ENCODE measurements around the gene SLC2A13. TPM values are rescaled to one million over a fixed set of nuclear protein-coding genes. Genes with fewer than 3 reads are reported as not detected.

SLC2A13 gene
- total and polyA plus RNA-seq, 4 experiments from 2014 or later, result 2.3 to 6.1 (median 4.2) TPM

DNA sequence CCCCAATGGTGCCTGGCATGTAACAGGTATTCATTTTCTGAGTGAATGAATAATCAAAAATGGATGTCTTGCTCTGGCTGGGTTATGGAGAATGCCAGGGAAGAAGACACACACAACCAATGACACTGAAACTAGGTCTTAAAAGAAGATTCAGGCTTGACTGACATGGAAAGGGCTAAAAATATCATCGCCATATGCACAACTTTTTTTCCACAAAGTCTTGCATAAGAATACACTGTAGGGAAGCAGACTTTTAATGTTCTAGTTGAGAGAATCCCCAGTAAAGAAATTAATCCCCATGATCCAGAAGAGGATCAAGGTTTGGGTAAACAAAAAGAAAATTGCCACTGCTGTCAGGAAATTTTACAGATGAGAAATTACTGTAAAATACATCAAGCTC lies 116.4 kb downstream of the SLC2A13 start:
- intact Hi-C loops (cut with micrococcal nuclease), result no loop called here

GRCh38 chr12:39988574-39988973 lies 117.3 kb downstream of the SLC2A13 start:
- no peak overlapping the region for H3K4me3 ChIP-seq (ENCODE audit: low read length in 2 of 2)
- Mint-ChIP-seq H3K4me3 (no peak overlapping the region), H3K9me3 (no peaks in the 10 kb centered on the region), H3K4me1 (peaks cover 3 to 8% (median 7%) of the 10 kb centered on the region in 4 donors), H3K27ac (peak overlapping the region in 2 of 7 donors; percentile 24 to 45), H3K36me3 (no peaks in the 10 kb centered on the region), H3K27me3 (no peaks in the 10 kb centered on the region)
- intact Hi-C loops (cut with micrococcal nuclease), result no loop called here
- H3K27ac ChIP-seq (ENCODE audit: low read depth, low read length), result no peak overlapping the region
- DNase-seq, result no peak
- ChIA-PET CTCF (ENCODE audit: partially characterized antibody) (interaction anchor here (3.0 kb wide), 1 partner anchor 23 kb away, joined by 9 read pairs; no protein-coding TSS in a partner anchor), POLR2A (ENCODE audit: partially characterized antibody) (no interaction called here)
- H3K27me3 ChIP-seq (ENCODE audit: insufficient read depth, low read length), result no peaks in the 10 kb centered on the region
- no peaks in the 10 kb centered on the region for H3K4me1 ChIP-seq (ENCODE audit: insufficient read depth, low read length)
- H3K9me3 ChIP-seq (ENCODE audit: control insufficient read depth in 1 of 2, low read length in 2 of 2), result no peaks in the 10 kb centered on the region
- H3K36me3 ChIP-seq (ENCODE audit: insufficient read depth, low read length), result no peaks in the 10 kb centered on the region

More for the DNA sequence above, 116.4 kb downstream of the SLC2A13 start:
- H3K9me3 Mint-ChIP-seq, result no peaks in the 10 kb centered on the region
- no peaks in the 10 kb centered on the region for H3K27me3 ChIP-seq (ENCODE audit: insufficient read depth, low read length)
- no peaks in the 10 kb centered on the region for H3K36me3 ChIP-seq (ENCODE audit: insufficient read depth, low read length)
- H3K27ac ChIP-seq (ENCODE audit: low read depth, low read length), result no peak overlapping the region
- H3K4me3 ChIP-seq (ENCODE audit: low read length in 2 of 2), result no peak overlapping the region
- CTCF ChIA-PET (ENCODE audit: partially characterized antibody), result interaction anchor here (1.0 to 2.7 kb wide), 3 partner anchors 119 to 673 kb away, joined by 3 to 15 read pairs (median 9); no protein-coding TSS in a partner anchor
- no peaks in the 10 kb centered on the region for H3K9me3 ChIP-seq (ENCODE audit: control insufficient read depth in 1 of 2, low read length in 2 of 2)
- no peak for DNase-seq
- H3K4me3 Mint-ChIP-seq, result no peak overlapping the region
- no peaks in the 10 kb centered on the region for H3K36me3 Mint-ChIP-seq
- peaks cover 3 to 8% (median 7%) of the 10 kb centered on the region in 4 donors for H3K4me1 Mint-ChIP-seq
- POLR2A ChIA-PET (ENCODE audit: partially characterized antibody), result no interaction called here
- H3K4me1 ChIP-seq (ENCODE audit: insufficient read depth, low read length), result no peaks in the 10 kb centered on the region
- no peak overlapping the region for H3K27ac Mint-ChIP-seq
- no peaks in the 10 kb centered on the region for H3K27me3 Mint-ChIP-seq

DNA sequence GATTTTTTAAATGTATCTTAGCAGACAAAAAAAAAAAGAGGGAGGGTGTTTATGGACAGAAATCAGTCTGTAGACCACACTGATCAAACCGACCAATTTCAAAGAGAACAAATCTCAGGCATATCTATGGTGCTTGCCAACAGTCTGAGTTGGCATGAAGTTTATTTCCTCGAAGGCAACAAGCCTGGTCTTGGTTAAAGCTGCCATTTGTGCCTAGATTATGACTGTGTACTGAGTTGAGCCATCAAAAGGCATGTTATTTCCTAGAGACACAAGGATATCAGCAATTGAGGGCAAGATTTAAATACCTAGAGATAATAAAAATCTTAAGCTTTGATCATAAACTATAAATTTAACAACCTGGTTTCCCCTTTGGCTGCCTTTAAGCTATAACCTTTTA lies 119.2 kb downstream of the SLC2A13 start:
- Mint-ChIP-seq H3K27me3 (no peaks in the 10 kb centered on the region), H3K36me3 (no peaks in the 10 kb centered on the region), H3K4me1 (peaks cover 3 to 8% (median 7%) of the 10 kb centered on the region in 4 donors), H3K4me3 (no peak overlapping the region), H3K27ac (no peak overlapping the region), H3K9me3 (no peaks in the 10 kb centered on the region)
- H3K9me3 ChIP-seq (ENCODE audit: control insufficient read depth in 1 of 2, low read length in 2 of 2), result no peaks in the 10 kb centered on the region
- no peak overlapping the region for H3K4me3 ChIP-seq (ENCODE audit: low read length in 2 of 2)
- POLR2A ChIA-PET (ENCODE audit: partially characterized antibody), result no interaction called here
- no peaks in the 10 kb centered on the region for H3K27me3 ChIP-seq (ENCODE audit: insufficient read depth, low read length)
- no peaks in the 10 kb centered on the region for H3K36me3 ChIP-seq (ENCODE audit: insufficient read depth, low read length)
- no peak overlapping the region for H3K27ac ChIP-seq (ENCODE audit: low read depth, low read length)
- CTCF ChIA-PET (ENCODE audit: partially characterized antibody), result interaction anchor here (0.6 to 3.0 kb wide), 3 partner anchors 9 to 543 kb away, joined by 3 to 9 read pairs (median 3); no protein-coding TSS in a partner anchor
- no peaks in the 10 kb centered on the region for H3K4me1 ChIP-seq (ENCODE audit: insufficient read depth, low read length)
- DNase-seq, result no peak
- intact Hi-C loops (cut with micrococcal nuclease), result no loop called here

DNA sequence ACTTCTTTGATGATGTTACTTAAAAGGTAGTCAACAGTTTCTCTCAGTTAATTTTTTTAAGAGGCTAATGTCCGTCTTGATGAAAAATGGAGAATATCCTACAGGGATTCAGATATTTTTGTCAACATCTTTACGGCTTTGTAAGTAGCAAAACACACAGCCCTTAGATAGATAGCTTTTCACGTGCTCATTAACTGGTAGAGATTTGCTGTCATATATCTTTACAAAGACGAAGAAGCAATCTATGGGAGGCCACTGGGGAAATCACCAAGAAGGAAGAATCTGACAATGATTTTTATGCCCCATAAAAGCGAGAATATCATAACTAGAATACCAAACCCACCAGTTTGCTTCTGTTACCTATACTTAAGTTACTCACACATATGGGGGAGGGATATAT lies 121.2 kb downstream of the SLC2A13 start:
- Mint-ChIP-seq H3K4me1 (peaks cover 0 to 7% (median 4%) of the 10 kb centered on the region in 4 donors), H3K27me3 (no peaks in the 10 kb centered on the region), H3K27ac (no peak overlapping the region), H3K36me3 (no peaks in the 10 kb centered on the region), H3K4me3 (no peak overlapping the region), H3K9me3 (no peaks in the 10 kb centered on the region)
- CTCF ChIA-PET (ENCODE audit: partially characterized antibody), result no interaction called here
- H3K4me1 ChIP-seq (ENCODE audit: insufficient read depth, low read length), result no peaks in the 10 kb centered on the region
- no peaks in the 10 kb centered on the region for H3K36me3 ChIP-seq (ENCODE audit: insufficient read depth, low read length)
- no peaks in the 10 kb centered on the region for H3K9me3 ChIP-seq (ENCODE audit: control insufficient read depth in 1 of 2, low read length in 2 of 2)
- intact Hi-C loops (cut with micrococcal nuclease), result no loop called here
- H3K27me3 ChIP-seq (ENCODE audit: insufficient read depth, low read length), result no peaks in the 10 kb centered on the region
- POLR2A ChIA-PET (ENCODE audit: partially characterized antibody), result no interaction called here
- no peak overlapping the region for H3K4me3 ChIP-seq (ENCODE audit: low read length in 2 of 2)
- no peak for DNase-seq
- H3K27ac ChIP-seq (ENCODE audit: low read depth, low read length), result no peak overlapping the region

GRCh38 chr12:39975374-39975918 lies 130.4 kb downstream of the SLC2A13 start:
- no peaks in the 10 kb centered on the region for H3K27me3 ChIP-seq (ENCODE audit: insufficient read depth, low read length)
- intact Hi-C loops (cut with micrococcal nuclease), result no loop called here
- Mint-ChIP-seq H3K4me3 (no peak overlapping the region), H3K27me3 (no peaks in the 10 kb centered on the region), H3K9me3 (peaks cover 0 to 6% (median 1%) of the 10 kb centered on the region in 8 donors), H3K27ac (no peak overlapping the region), H3K36me3 (peaks cover 2 to 4% of the 10 kb centered on the region in 2 donors), H3K4me1 (no peaks in the 10 kb centered on the region)
- no peaks in the 10 kb centered on the region for H3K4me1 ChIP-seq (ENCODE audit: insufficient read depth, low read length)
- no peak overlapping the region for H3K27ac ChIP-seq (ENCODE audit: low read depth, low read length)
- ChIA-PET POLR2A (ENCODE audit: partially characterized antibody) (no interaction called here), CTCF (ENCODE audit: partially characterized antibody) (interaction anchor here (1.4 kb wide), 1 partner anchor 15 kb away, joined by 3 read pairs; no protein-coding TSS in a partner anchor)
- H3K9me3 ChIP-seq (ENCODE audit: control insufficient read depth in 1 of 2, low read length in 2 of 2), result no peaks in the 10 kb centered on the region
- no peak for DNase-seq
- H3K36me3 ChIP-seq (ENCODE audit: insufficient read depth, low read length), result no peaks in the 10 kb centered on the region
- no peak overlapping the region for H3K4me3 ChIP-seq (ENCODE audit: low read length in 2 of 2)

- intact Hi-C loops (cut with micrococcal nuclease), result no loop called here
- peaks cover 0 to 1% of the 10 kb centered on the region in 2 donors for H3K27me3 Mint-ChIP-seq
- Histone ChIP-seq H3K27ac (ENCODE audit: low read depth, low read length) (no peak overlapping the region), H3K36me3 (ENCODE audit: insufficient read depth, low read length) (no peaks in the 10 kb centered on the region), H3K4me3 (ENCODE audit: low read length in 2 of 2) (no peak overlapping the region), H3K4me1 (ENCODE audit: insufficient read depth, low read length) (no peaks in the 10 kb centered on the region), H3K27me3 (ENCODE audit: insufficient read depth, low read length) (no peaks in the 10 kb centered on the region), H3K9me3 (ENCODE audit: control insufficient read depth in 1 of 2, low read length in 2 of 2) (no peaks in the 10 kb centered on the region)
- CTCF ChIA-PET (ENCODE audit: partially characterized antibody), result no interaction called here
- POLR2A ChIA-PET (ENCODE audit: partially characterized antibody), result no interaction called here
- peaks cover 0 to 8% (median 2%) of the 10 kb centered on the region in 8 donors for H3K9me3 Mint-ChIP-seq
- peaks cover 0 to 4% of the 10 kb centered on the region in 2 donors for H3K36me3 Mint-ChIP-seq
- H3K4me1 Mint-ChIP-seq, result no peaks in the 10 kb centered on the region
- H3K27ac Mint-ChIP-seq, result no peak overlapping the region
- no peak overlapping the region for H3K4me3 Mint-ChIP-seq
- no peak for DNase-seq
Measured at GRCh38 chr12:39972119-39972518, 133.8 kb downstream of the SLC2A13 start.

- H3K4me3 ChIP-seq (ENCODE audit: low read length in 2 of 2), result no peak overlapping the region
- POLR2A ChIA-PET (ENCODE audit: partially characterized antibody), result no interaction called here
- no peak overlapping the region for H3K4me3 Mint-ChIP-seq
- CTCF ChIA-PET (ENCODE audit: partially characterized antibody), result interaction anchor here (1.3 kb wide), 1 partner anchor 19 kb away, joined by 3 read pairs; no protein-coding TSS in a partner anchor
- H3K27me3 ChIP-seq (ENCODE audit: insufficient read depth, low read length), result no peaks in the 10 kb centered on the region
- H3K9me3 Mint-ChIP-seq, result peaks cover 0 to 8% (median 2%) of the 10 kb centered on the region in 8 donors
- no peaks in the 10 kb centered on the region for H3K9me3 ChIP-seq (ENCODE audit: control insufficient read depth in 1 of 2, low read length in 2 of 2)
- intact Hi-C loops (cut with micrococcal nuclease), result no loop called here
- H3K4me1 ChIP-seq (ENCODE audit: insufficient read depth, low read length), result no peaks in the 10 kb centered on the region
- no peak for DNase-seq
- H3K36me3 ChIP-seq (ENCODE audit: insufficient read depth, low read length), result no peaks in the 10 kb centered on the region
- H3K27ac ChIP-seq (ENCODE audit: low read depth, low read length), result no peak overlapping the region
- no peak overlapping the region for H3K27ac Mint-ChIP-seq
- peaks cover 0 to 1% of the 10 kb centered on the region in 2 donors for H3K27me3 Mint-ChIP-seq
- H3K36me3 Mint-ChIP-seq, result peaks cover 0 to 4% of the 10 kb centered on the region in 2 donors
- no peaks in the 10 kb centered on the region for H3K4me1 Mint-ChIP-seq
Measured at GRCh38 chr12:39971348-39971747, 134.5 kb downstream of the SLC2A13 start.
